PC-9 (cell line): Measurements from ENCODE around the gene POLR2F. TPM values are rescaled to one million over a fixed set of nuclear protein-coding genes. Genes with fewer than 3 reads are reported as not detected.

Source experiments
- BruUV-seq: library from RNA; stranded (reverse); fragments of 400-500 nt; replicated peaks from 2 replicates; lab custom pipeline; 2021; lab: Mats Ljungman, UMichigan
- CTCF ChIA-PET: fragments of 300-600 bp; sonication (Branson Sonifier 250); formaldehyde crosslinking; loops from one replicate; lab custom pipeline; 2022; ENCODE audit warnings: antibody characterized with exemption; lab: Charles Lee
- POLR2A ChIA-PET: fragments of 300-600 bp; sonication (Branson Sonifier 250); formaldehyde crosslinking; loops from one replicate; lab custom pipeline; 2022; ENCODE audit warnings: antibody characterized with exemption; ENCODE audit not compliant: unreplicated experiment; lab: Charles Lee
- DNase-seq, 2 experiments: peaks; one replicate each; pipeline versions ENCODE4 v3.0.0 to v3.0.0-alpha.2; 2015 to 2022; ENCODE audit warnings: mixed read lengths in 1 of 2
- H2AFZ ChIP-seq: fragments of 200-600 bp; sonication (generic); 2 replicates; pipeline ENCODE4 v1.8.1; 2017; ENCODE audit warnings: antibody characterized with exemption
- H3F3A ChIP-seq: fragments of 200-600 bp; sonication (generic); 2 replicates; pipeline ENCODE4 v1.8.1; 2017; ENCODE audit warnings: antibody characterized with exemption, mild to moderate bottlenecking, low read depth; ENCODE audit not compliant: insufficient read depth
- H3K27ac ChIP-seq: fragments of 200-600 bp; sonication (generic); 2 replicates; pipeline ENCODE4 v1.6.1; 2016; ENCODE audit warnings: mixed run types
- H3K27me3 ChIP-seq: fragments of 200-600 bp; sonication (generic); 2 replicates; pipeline ENCODE4 v1.6.1; 2016; ENCODE audit warnings: low read depth, mixed run types; ENCODE audit not compliant: insufficient read depth
- H3K36me3 ChIP-seq: fragments of 200-600 bp; sonication (generic); 2 replicates; pipeline ENCODE4 v1.6.1; 2016; ENCODE audit warnings: low read depth, mixed run types
- H3K4me1 ChIP-seq: fragments of 200-600 bp; sonication (generic); replicated peaks from 2 replicates; pipeline ENCODE4 v1.6.1; 2016; ENCODE audit warnings: mixed run types; ENCODE audit not compliant: insufficient read depth
- H3K4me2 ChIP-seq: fragments of 200-600 bp; sonication (generic); 2 replicates; pipeline ENCODE4 v1.6.1; 2017; ENCODE audit warnings: mixed run types
- H3K4me3 ChIP-seq: fragments of 200-600 bp; sonication (generic); 2 replicates; pipeline ENCODE4 v1.6.1; 2016; ENCODE audit warnings: mixed run types
- H3K79me2 ChIP-seq: fragments of 200-600 bp; sonication (generic); 2 replicates; pipeline ENCODE4 v1.6.1; 2017; ENCODE audit warnings: low read depth, mixed run types
- H3K9me2 ChIP-seq: fragments of 200-600 bp; sonication (generic); 2 replicates; pipeline ENCODE4 v1.8.1; 2017; ENCODE audit warnings: mild to moderate bottlenecking; ENCODE audit not compliant: insufficient read depth
- H3K9me3 ChIP-seq: fragments of 200-600 bp; sonication (generic); 2 replicates; pipeline ENCODE4 v1.8.1; 2016; ENCODE audit warnings: low read depth; ENCODE audit not compliant: insufficient read depth
- H4K20me1 ChIP-seq: fragments of 200-600 bp; sonication (generic); 2 replicates; pipeline ENCODE4 v1.8.1; 2017; ENCODE audit not compliant: insufficient read depth
- EZH2 ChIP-seq: fragments of 200-600 bp; sonication (generic); IDR thresholded peaks from 2 replicates; pipeline ENCODE4 v1.8.0; 2017; ENCODE audit warnings: antibody characterized with exemption, low read depth
- intact Hi-C: fragments of 100-400 bp; cut with micrococcal nuclease; formaldehyde crosslinking; loops from one replicate; pipeline ENCODE4 v1.10.0; 2022; ENCODE audit not compliant: unreplicated experiment
- total RNA-seq: library from RNA; stranded (reverse); gene quantifications from 2 replicates; pipeline ENCODE4 v1.2.3, GENCODE V29; 2021
- TF ChIP-seq, protein P1 (sequence below): fragments of 200-600 bp; sonication (generic); conservative IDR thresholded peaks from 2 replicates; pipeline ENCODE4 v1.6.1; 2017; ENCODE audit warnings: mixed run types, antibody characterized with exemption, mild to moderate bottlenecking, moderate library complexity

POLR2F gene
- total RNA-seq, 1 experiment from 2014 or later, result 180 TPM

DNA sequence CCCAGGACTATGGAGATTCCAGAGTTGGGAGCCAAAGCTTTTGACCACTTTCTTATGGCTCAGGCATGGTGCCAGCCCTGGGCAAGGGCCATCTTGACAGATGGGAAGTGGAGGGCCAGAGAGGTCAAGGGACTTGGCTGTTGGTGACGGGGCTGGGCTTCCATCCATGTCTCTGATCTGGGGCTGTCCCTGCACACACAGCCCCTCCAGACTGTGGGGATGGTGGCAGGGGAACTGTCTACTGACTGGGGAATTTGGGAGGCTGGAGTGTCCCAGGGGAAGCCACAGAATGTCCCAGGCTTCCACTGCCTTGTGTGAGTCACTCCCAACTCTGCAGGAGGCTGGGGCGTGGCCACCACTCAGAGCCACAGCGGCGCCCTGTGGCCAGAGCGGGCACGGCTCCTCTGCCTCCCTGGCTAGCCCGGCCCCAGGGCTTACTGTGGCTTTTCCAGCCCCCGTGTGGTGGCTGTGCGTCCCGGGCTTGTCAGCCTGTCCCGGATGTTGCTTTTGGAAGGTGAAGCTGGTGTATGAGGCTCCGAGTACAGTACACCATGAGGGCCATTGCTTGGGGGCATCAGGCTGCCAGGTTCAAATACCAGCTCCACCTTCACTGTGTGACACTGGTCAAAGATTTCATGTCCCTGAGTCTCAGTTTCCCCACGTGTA is 19.7 kb upstream of the POLR2F start:
- no peaks in the 10 kb centered on the region for H3K9me3 ChIP-seq
- no peaks in the 10 kb centered on the region for H3K9me2 ChIP-seq
- BruUV-seq, result no TSS peak
- POLR2A ChIA-PET, result interaction anchor here (1.4 kb wide), 1 partner anchor 47 kb away, joined by 10 read pairs; no protein-coding TSS in a partner anchor
- H3K4me2 ChIP-seq, result peak overlapping the region; percentile 33
- peak overlapping the region; percentile 17; the same call in 1 of the 2 replicates for H3K27ac ChIP-seq
- DNase-seq, result peak; percentile 87 to 95
- peaks cover 17% of the 10 kb centered on the region for H3K4me1 ChIP-seq
- H4K20me1 ChIP-seq, result peaks cover 52% of the 10 kb centered on the region
- H2AFZ ChIP-seq, result no peak overlapping the region
- no peaks in the 10 kb centered on the region for H3K79me2 ChIP-seq
- H3K27me3 ChIP-seq, result no peaks in the 10 kb centered on the region
- intact Hi-C loops, result loop anchor here (1.0 to 2.0 kb wide), 4 partner anchors 27 to 117 kb away; partner anchors contain the start of gene MICALL1
- H3K36me3 ChIP-seq, result peaks cover 21% of the 10 kb centered on the region; the same call in 1 of the 2 replicates
- CTCF ChIA-PET, result interaction anchor here (0.6 to 2.2 kb wide), 9 partner anchors 20 to 637 kb away, joined by 3 to 20 read pairs (median 6); partner anchors contain the start of genes C22orf23 and POLR2F
- H3F3A ChIP-seq, result peaks cover 57% of the 10 kb centered on the region
- no peak overlapping the region for H3K4me3 ChIP-seq
- TF ChIP-seq EZH2, result no peak
- TF ChIP-seq, protein P1, sequence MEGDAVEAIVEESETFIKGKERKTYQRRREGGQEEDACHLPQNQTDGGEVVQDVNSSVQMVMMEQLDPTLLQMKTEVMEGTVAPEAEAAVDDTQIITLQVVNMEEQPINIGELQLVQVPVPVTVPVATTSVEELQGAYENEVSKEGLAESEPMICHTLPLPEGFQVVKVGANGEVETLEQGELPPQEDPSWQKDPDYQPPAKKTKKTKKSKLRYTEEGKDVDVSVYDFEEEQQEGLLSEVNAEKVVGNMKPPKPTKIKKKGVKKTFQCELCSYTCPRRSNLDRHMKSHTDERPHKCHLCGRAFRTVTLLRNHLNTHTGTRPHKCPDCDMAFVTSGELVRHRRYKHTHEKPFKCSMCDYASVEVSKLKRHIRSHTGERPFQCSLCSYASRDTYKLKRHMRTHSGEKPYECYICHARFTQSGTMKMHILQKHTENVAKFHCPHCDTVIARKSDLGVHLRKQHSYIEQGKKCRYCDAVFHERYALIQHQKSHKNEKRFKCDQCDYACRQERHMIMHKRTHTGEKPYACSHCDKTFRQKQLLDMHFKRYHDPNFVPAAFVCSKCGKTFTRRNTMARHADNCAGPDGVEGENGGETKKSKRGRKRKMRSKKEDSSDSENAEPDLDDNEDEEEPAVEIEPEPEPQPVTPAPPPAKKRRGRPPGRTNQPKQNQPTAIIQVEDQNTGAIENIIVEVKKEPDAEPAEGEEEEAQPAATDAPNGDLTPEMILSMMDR, result peak; percentile 97

DNA sequence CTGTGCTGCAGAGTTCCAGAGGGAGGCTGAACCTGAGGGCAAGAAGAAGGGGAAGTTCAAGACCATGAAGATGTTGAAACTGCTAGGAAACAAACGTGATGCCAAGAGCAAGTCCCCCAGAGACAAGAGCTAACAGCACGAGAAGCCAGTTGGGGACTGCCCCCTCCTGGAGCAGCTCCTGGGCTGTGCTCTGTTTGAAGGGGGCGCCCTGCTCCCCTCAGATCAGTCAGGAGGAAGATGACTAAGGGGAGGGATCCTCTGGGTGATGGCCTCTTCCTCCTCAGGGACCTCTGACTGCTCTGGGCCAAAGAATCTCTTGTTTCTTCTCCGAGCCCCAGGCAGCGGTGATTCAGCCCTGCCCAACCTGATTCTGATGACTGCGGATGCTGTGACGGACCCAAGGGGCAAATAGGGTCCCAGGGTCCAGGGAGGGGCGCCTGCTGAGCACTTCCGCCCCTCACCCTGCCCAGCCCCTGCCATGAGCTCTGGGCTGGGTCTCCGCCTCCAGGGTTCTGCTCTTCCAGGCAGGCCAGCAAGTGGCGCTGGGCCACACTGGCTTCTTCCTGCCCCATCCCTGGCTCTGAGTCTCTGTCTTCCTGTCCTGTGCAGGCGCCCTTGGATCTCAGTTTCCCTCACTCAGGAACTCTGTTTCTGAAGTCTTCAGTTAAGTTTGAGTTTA is 12.7 kb upstream of the POLR2F start:
- Histone ChIP-seq H3K9me2 (no peaks in the 10 kb centered on the region), H3K36me3 (peaks cover 17% of the 10 kb centered on the region), H3K4me3 (no peak overlapping the region), H3K79me2 (no peaks in the 10 kb centered on the region), H4K20me1 (0 out of 2 replicates have a peak, but pooled peaks cover 9% of the 10 kb centered on the region), H3K4me1 (no peaks in the 10 kb centered on the region), H3K9me3 (no peaks in the 10 kb centered on the region), H3K4me2 (no peak overlapping the region), H3F3A (peaks cover 50% of the 10 kb centered on the region), H2AFZ (no peak overlapping the region), H3K27me3 (no peaks in the 10 kb centered on the region), H3K27ac (no peak overlapping the region)
- POLR2A ChIA-PET, result interaction anchor here (0.6 kb wide), 1 partner anchor 11 kb away, joined by 5 read pairs; no protein-coding TSS in a partner anchor
- CTCF ChIA-PET, result no interaction called here
- BruUV-seq, result no TSS peak
- intact Hi-C loops, result no loop called here
- TF ChIP-seq, protein P1, result no peak
- no peak for TF ChIP-seq EZH2
- no peak for DNase-seq

DNA sequence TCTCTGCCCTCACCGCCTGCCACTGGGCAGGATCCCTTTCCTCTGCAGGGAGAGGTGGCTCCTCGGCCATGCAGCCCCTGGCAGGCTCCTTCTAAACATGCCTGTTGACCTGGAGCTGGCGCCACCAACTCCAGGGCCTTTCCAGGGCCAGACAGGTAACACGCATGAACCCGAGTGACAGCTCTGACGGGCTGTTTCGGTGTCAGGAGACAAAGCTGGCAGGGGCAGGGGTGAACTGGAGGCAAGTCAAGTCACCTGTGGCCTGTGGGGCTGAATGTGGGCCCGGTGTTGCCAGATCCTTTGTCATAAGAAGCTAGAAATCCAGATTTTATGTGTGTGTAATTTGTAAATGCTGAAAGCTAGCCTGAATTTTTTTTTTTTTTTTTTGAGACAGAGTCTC is 11.4 kb upstream of the POLR2F start:
- ChIA-PET POLR2A (no interaction called here), CTCF (interaction anchor here (0.5 kb wide), 1 partner anchor 18 kb away, joined by 13 read pairs; no protein-coding TSS in a partner anchor)
- Histone ChIP-seq H3K9me3 (no peaks in the 10 kb centered on the region), H3K4me2 (no peak overlapping the region), H2AFZ (no peak overlapping the region), H4K20me1 (0 out of 2 replicates have a peak, but pooled peaks cover 3% of the 10 kb centered on the region), H3K79me2 (no peaks in the 10 kb centered on the region), H3K27me3 (no peaks in the 10 kb centered on the region), H3K4me1 (no peaks in the 10 kb centered on the region), H3K36me3 (peaks cover 10% of the 10 kb centered on the region), H3K27ac (no peak overlapping the region), H3K9me2 (no peaks in the 10 kb centered on the region), H3F3A (peaks cover 51% of the 10 kb centered on the region), H3K4me3 (no peak overlapping the region)
- TF ChIP-seq EZH2, result no peak
- intact Hi-C loops, result no loop called here
- no TSS peak for BruUV-seq
- no peak for DNase-seq
